ENCODE results near the gene CDKN2AIPNL. TPM values are rescaled to one million over a fixed set of nuclear protein-coding genes. Genes with fewer than 3 reads are reported as not detected.

Gene CDKN2AIPNL
- total and polyA plus RNA-seq, 2 of the 4 experiments (the other 2 are of a cell fraction): 14.0 to 18.1 TPM

DNA sequence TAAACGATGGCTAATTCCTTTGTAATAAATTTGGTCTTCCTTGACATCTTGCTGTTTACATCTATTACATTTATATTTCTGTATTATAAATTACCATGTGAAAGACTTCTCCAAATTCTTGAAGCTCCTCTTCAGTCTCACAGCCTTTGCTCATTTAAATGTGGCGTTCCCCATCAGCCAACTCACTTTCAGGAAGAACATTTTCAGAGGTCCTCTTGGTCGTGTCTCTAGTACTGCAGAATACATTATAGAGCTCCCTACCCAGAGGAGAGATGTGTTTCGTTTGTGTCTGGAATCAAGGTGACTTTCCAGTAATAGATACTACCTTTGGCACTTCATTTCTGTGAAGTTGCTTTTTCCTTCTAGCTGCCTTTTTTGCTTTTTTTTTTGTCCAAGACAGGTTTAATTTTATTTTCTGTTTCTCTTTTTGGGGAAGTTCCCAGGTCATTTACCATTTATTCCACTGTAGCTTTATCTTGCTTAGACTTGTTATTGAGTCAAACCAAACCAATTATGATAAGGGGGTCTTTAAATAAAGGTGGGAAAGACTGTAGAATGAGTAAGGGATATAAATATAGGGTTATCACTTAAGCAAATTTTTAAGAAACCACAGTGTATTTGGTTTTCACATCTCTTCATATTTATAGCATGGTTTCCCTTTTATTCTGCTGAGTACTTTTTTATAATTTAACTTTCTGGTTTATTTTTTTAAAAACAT, 27.5 kb downstream of the CDKN2AIPNL start:
- H3K18ac ChIP-seq (ENCODE audit: low read depth, low read length): no peak overlapping the region
- H2BK15ac ChIP-seq (ENCODE audit: low read depth, low read length): no peak overlapping the region
- no peaks in the 10 kb centered on the region for H3K27me3 ChIP-seq (ENCODE audit: control insufficient read depth, insufficient read depth, low read length)
- no peak overlapping the region for H3K4me3 ChIP-seq (ENCODE audit: insufficient read depth, low read depth, low read length)
- H3K27ac ChIP-seq (ENCODE audit: insufficient read depth, low read length): no peak overlapping the region
- TF ChIP-seq BHLHE40 (IDR thresholded peaks at IDR 0.05; ENCODE audit: low read depth, low read length) (no peak), NFE2L2 (IDR thresholded peaks at IDR 0.05; ENCODE audit: low read depth, low read length) (no peak), MAZ (IDR thresholded peaks at IDR 0.05; ENCODE audit: borderline replicate concordance, low read depth, low read length) (no peak), MAFK (IDR thresholded peaks at IDR 0.05; ENCODE audit: low read depth, low read length) (no peak), POLR2A (IDR thresholded peaks at IDR 0.05; ENCODE audit: low read depth, low read length) (no peak), FOS (IDR thresholded peaks at IDR 0.05; ENCODE audit: low read depth, low read length) (no peak), CEBPB (IDR thresholded peaks at IDR 0.05; ENCODE audit: low read depth, low read length) (no peak), RFX5 (IDR thresholded peaks at IDR 0.05; ENCODE audit: low read depth, low read length) (no peak), SMC3 (IDR thresholded peaks at IDR 0.05; ENCODE audit: low read depth, low read length) (no peak), RAD21 (IDR thresholded peaks at IDR 0.05; ENCODE audit: low read length) (no peak), RCOR1 (IDR thresholded peaks at IDR 0.05; ENCODE audit: insufficient replicate concordance, low read length) (no peak), CHD1 (IDR thresholded peaks at IDR 0.05; ENCODE audit: low read depth, low read length) (no peak), MXI1 (IDR thresholded peaks at IDR 0.05; ENCODE audit: borderline replicate concordance, low read depth, low read length) (no peak)
- TF ChIP-seq, protein P1, sequence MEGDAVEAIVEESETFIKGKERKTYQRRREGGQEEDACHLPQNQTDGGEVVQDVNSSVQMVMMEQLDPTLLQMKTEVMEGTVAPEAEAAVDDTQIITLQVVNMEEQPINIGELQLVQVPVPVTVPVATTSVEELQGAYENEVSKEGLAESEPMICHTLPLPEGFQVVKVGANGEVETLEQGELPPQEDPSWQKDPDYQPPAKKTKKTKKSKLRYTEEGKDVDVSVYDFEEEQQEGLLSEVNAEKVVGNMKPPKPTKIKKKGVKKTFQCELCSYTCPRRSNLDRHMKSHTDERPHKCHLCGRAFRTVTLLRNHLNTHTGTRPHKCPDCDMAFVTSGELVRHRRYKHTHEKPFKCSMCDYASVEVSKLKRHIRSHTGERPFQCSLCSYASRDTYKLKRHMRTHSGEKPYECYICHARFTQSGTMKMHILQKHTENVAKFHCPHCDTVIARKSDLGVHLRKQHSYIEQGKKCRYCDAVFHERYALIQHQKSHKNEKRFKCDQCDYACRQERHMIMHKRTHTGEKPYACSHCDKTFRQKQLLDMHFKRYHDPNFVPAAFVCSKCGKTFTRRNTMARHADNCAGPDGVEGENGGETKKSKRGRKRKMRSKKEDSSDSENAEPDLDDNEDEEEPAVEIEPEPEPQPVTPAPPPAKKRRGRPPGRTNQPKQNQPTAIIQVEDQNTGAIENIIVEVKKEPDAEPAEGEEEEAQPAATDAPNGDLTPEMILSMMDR (conservative IDR thresholded peaks at IDR 0.05; ENCODE audit: low read depth, low read length): no peak
- TF ChIP-seq, protein P2, sequence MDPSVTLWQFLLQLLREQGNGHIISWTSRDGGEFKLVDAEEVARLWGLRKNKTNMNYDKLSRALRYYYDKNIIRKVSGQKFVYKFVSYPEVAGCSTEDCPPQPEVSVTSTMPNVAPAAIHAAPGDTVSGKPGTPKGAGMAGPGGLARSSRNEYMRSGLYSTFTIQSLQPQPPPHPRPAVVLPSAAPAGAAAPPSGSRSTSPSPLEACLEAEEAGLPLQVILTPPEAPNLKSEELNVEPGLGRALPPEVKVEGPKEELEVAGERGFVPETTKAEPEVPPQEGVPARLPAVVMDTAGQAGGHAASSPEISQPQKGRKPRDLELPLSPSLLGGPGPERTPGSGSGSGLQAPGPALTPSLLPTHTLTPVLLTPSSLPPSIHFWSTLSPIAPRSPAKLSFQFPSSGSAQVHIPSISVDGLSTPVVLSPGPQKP (IDR thresholded peaks at IDR 0.05; ENCODE audit: borderline replicate concordance, low read depth, low read length): no peak
- TF ChIP-seq, protein P3, sequence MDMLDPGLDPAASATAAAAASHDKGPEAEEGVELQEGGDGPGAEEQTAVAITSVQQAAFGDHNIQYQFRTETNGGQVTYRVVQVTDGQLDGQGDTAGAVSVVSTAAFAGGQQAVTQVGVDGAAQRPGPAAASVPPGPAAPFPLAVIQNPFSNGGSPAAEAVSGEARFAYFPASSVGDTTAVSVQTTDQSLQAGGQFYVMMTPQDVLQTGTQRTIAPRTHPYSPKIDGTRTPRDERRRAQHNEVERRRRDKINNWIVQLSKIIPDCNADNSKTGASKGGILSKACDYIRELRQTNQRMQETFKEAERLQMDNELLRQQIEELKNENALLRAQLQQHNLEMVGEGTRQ (IDR thresholded peaks at IDR 0.05; ENCODE audit: low read depth, low read length): no peak
- H2AK9ac ChIP-seq (replicated peaks; ENCODE audit: low read depth, low read length, poor library complexity): no peak overlapping the region
- H4K20me1 ChIP-seq (ENCODE audit: insufficient read depth, low read length): peaks cover 6% of the 10 kb centered on the region; the same call in 1 of the 2 replicates
- no CpG with 5 or more reads among the region's 4 CpGs for WGBS, 2 experiments (ENCODE audit: extremely low coverage in 2 of 2, insufficient read length in 1 of 2)
- no peaks in the 10 kb centered on the region for H3K9me1 ChIP-seq (ENCODE audit: insufficient read depth, low read length)
- H2BK20ac ChIP-seq (ENCODE audit: low read depth, low read length): no peak overlapping the region
- in situ Hi-C loops (cut with MboI; ENCODE audit: low sequenced_read_pairs): no loop called here
- H3K56ac ChIP-seq (ENCODE audit: extremely low read depth, insufficient read depth, low read length): no peak overlapping the region
- no peak overlapping the region for H3K4ac ChIP-seq (ENCODE audit: low read depth, low read length)
- H2AK5ac ChIP-seq (ENCODE audit: low read depth, low read length): no peak overlapping the region
- no peaks in the 10 kb centered on the region for H3K4me1 ChIP-seq (ENCODE audit: control insufficient read depth, insufficient read depth, low read length)
- CTCF ChIA-PET: interaction anchor here (0.8 kb wide), 1 partner anchor 203 kb away, joined by 4 read pairs; no protein-coding TSS in a partner anchor
- H3K79me1 ChIP-seq (ENCODE audit: low read depth in 1 of 2, low read length in 2 of 2): peaks cover 29 to 40% of the 10 kb centered on the region in 2 experiments
- intact Hi-C loops (cut with micrococcal nuclease): no loop called here
- dilution Hi-C loops (cut with HindIII; ENCODE audit: low sequenced_read_pairs, unreplicated experiment): no loop called here
- H3K9me3 ChIP-seq (ENCODE audit: control insufficient read depth, insufficient read depth, low read length): no peaks in the 10 kb centered on the region
- H4K91ac ChIP-seq (ENCODE audit: insufficient read depth, low read depth, low read length): no peak overlapping the region
- ATAC-seq (ENCODE audit: low read depth) (no peak), DNase-seq (no peak)
- no peak overlapping the region for H3K14ac ChIP-seq (replicated peaks; ENCODE audit: low read depth, low read length)
- POLR2A ChIA-PET (ENCODE audit: unreplicated experiment): no interaction called here
- BruUV-seq (replicated peaks): no TSS peak
- H2BK120ac ChIP-seq (ENCODE audit: low read depth, low read length): no peak overlapping the region
- no peak overlapping the region for H3K9ac ChIP-seq (ENCODE audit: low read depth, low read length)
- no peak overlapping the region for H2AFZ ChIP-seq (replicated peaks; ENCODE audit: low read length, poor library complexity)
- H4K8ac ChIP-seq (ENCODE audit: low read depth in 2 of 2, low read length in 2 of 2): no peak overlapping the region
- peaks cover 59% of the 10 kb centered on the region for H3K36me3 ChIP-seq (ENCODE audit: control insufficient read depth, insufficient read depth, low read length)
- H2BK5ac ChIP-seq (ENCODE audit: low read depth, low read length, poor library complexity, severe bottlenecking): no peak overlapping the region
- H3K4me2 ChIP-seq (ENCODE audit: low read depth, low read length): no peak overlapping the region
- no peak overlapping the region for H4K5ac ChIP-seq (ENCODE audit: low read depth, low read length)
- no peak overlapping the region for H3K23ac ChIP-seq (ENCODE audit: low read depth, low read length)
